ENCODE data around the gene GALNT14. TPM values are rescaled to one million over a fixed set of nuclear protein-coding genes. Genes with fewer than 3 reads are reported as not detected.

The GALNT14 gene
- total and polyA plus RNA-seq, 12 donors = 0.39 to 8.9 (median 1.7) TPM; not detected in 2

GRCh38 chr2:31070339-31071125, 67.7 kb downstream of the GALNT14 start:
- no peak for DNase-seq
- H3K27ac ChIP-seq = no peak overlapping the region
- H3K36me3 ChIP-seq (replicated peaks in 1 of 2) = no peaks in the 10 kb centered on the region
- no peak overlapping the region for H3K4me3 ChIP-seq
- 80 to 86% (median 81%) methylated on average over 8 of the region's 8 CpGs for WGBS, 4 donors
- TF ChIP-seq POLR2A (IDR thresholded peaks at IDR 0.05) (no peak), CTCF (IDR thresholded peaks at IDR 0.05) (no peak)
- H3K27me3 ChIP-seq = no peaks in the 10 kb centered on the region
- intact Hi-C loops (cut with DNase I) = no loop called here
- no peaks in the 10 kb centered on the region for H3K4me1 ChIP-seq (replicated peaks in 1 of 2)
- no peaks in the 10 kb centered on the region for H3K9me3 ChIP-seq (replicated peaks in 1 of 3)

DNA sequence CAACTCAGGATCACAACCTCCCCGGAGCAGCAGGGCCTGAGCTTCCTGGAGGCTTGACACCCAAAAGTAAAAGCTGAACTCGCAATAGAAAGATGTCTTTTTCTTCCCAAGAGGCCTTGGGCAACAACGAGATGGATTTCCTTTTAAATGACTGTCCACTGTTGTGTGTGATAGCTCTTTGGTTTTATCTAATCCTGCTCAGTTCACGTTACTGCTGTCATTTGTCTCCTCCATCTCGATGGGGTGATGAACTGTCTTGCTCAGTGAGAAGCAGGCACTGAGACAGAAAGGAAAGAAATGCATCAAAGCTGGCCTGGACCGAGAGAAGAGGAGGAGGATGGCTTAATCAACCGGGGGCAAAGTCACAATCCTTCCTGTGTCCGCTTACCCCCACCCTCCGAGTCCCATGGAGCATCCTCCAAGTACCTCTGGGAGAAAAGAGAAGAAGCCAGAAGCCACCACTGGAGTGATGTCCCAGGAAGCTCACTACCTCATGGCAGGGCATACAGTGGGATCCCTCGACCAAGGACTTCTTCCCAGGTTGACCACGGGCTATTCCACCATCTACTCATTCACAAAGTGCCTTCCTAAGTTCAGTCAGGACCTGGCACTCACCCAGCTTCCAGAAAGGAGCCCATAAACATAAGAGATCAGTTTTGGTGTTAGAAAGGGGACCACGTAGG, 68.5 kb downstream of the GALNT14 start:
- Histone ChIP-seq H3K27ac (no peak overlapping the region), H3K4me3 (no peak overlapping the region), H3K9me3 (replicated peaks in 1 of 3) (no peaks in the 10 kb centered on the region), H3K36me3 (replicated peaks in 1 of 2) (no peaks in the 10 kb centered on the region), H3K4me1 (replicated peaks in 1 of 2) (no peaks in the 10 kb centered on the region), H3K27me3 (no peaks in the 10 kb centered on the region)
- TF ChIP-seq CTCF (IDR thresholded peaks at IDR 0.05) (no peak), POLR2A (IDR thresholded peaks at IDR 0.05) (no peak)
- no peak for DNase-seq
- 59 to 71% (median 63%) methylated on average over 12 of the region's 12 CpGs for WGBS, 4 donors
- intact Hi-C loops (cut with DNase I) = no loop called here

DNA sequence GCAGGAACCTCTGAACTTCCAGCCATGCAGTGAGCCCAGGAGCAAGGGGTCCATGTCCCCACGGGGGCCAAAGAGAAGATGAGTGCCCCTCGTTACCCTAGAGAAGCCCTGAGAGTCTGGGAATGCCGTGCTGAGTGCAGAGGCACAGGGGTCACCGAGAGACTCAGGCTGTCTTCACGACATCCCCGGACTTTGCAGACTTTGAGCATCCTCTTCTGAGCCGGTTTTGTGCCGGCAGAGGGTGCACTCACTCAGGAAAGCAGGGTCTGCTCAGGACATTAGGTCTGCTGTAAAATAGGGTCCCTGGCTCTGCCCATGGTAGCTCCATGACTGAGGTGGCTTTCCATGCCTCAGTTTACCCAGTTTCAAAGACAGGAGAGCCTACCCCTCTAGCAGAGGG, 71.0 kb downstream of the GALNT14 start:
- no peaks in the 10 kb centered on the region for H3K27me3 ChIP-seq
- intact Hi-C loops (cut with DNase I) = no loop called here
- whole genome bisulfite sequencing, 4 donors = 43 to 74% (median 59%) methylated on average over 6 to 8 of the region's 8 CpGs; no CpG with 5 or more reads in 1 of the 4 donors
- H3K9me3 ChIP-seq (replicated peaks in 1 of 3) = no peaks in the 10 kb centered on the region
- TF ChIP-seq CTCF (IDR thresholded peaks at IDR 0.05) (no peak), POLR2A (IDR thresholded peaks at IDR 0.05) (no peak)
- no peak overlapping the region for H3K27ac ChIP-seq
- H3K36me3 ChIP-seq (replicated peaks in 1 of 2) = no peaks in the 10 kb centered on the region
- DNase-seq = no peak
- H3K4me1 ChIP-seq (replicated peaks in 1 of 2) = no peaks in the 10 kb centered on the region
- no peak overlapping the region for H3K4me3 ChIP-seq

DNA sequence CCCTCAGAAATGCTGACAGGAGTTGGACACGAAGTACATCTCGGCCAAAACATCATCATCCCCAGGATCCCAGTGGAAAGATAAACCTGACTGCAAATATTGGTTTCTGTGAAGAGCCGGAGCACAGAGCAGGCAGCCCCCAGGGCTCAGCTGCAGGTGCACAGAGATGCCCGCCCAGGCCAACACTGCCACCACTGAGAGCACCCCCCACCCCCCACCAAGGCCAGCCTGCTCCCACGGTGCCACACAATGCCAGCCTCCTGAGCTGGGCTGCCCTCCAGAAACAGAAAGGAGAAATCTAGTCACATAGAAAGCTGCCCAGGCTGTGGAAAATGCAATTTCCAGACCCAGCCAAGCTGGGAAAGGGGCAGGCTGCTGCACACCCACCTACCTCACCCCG, 71.7 kb downstream of the GALNT14 start:
- no peaks in the 10 kb centered on the region for H3K36me3 ChIP-seq (replicated peaks in 1 of 2)
- no peaks in the 10 kb centered on the region for H3K4me1 ChIP-seq (replicated peaks in 1 of 2)
- H3K9me3 ChIP-seq (replicated peaks in 1 of 3) = no peaks in the 10 kb centered on the region
- WGBS, 4 donors = 39 to 60% (median 51%) methylated on average over 3 to 6 of the region's 6 CpGs
- DNase-seq = no peak
- H3K4me3 ChIP-seq = no peak overlapping the region
- intact Hi-C loops (cut with DNase I) = no loop called here
- H3K27ac ChIP-seq = no peak overlapping the region
- no peaks in the 10 kb centered on the region for H3K27me3 ChIP-seq
- TF ChIP-seq CTCF (IDR thresholded peaks at IDR 0.05) (no peak), POLR2A (IDR thresholded peaks at IDR 0.05) (no peak)

Data from adrenal gland (tissue), 12 donors.